Fibroblast of lung (primary cell): Measurements from ENCODE around the gene BCKDK. TPM values are rescaled to one million over a fixed set of nuclear protein-coding genes. Genes with fewer than 3 reads are reported as not detected.

Experiments
- DNase-seq, 2 donors: peaks; one replicate each; pipeline versions ENCODE4 v3.0.0 to v3.0.0-alpha.2; 2010; ENCODE audit warnings: low read depth in 2 of 2
- H2AFZ ChIP-seq: 2 replicates; pipeline ENCODE4 v1.5.1; 2012; ENCODE audit warnings: low read length, control low read depth, inconsistent platforms
- H3K27ac ChIP-seq: 2 replicates; pipeline ENCODE4 v1.5.1; 2011; ENCODE audit warnings: low read length, control low read depth; ENCODE audit not compliant: insufficient read depth
- H3K27me3 ChIP-seq: 2 replicates; pipeline ENCODE4 v1.5.1; 2011; ENCODE audit warnings: mild to moderate bottlenecking, low read length; ENCODE audit not compliant: control insufficient read depth, insufficient read depth
- H3K36me3 ChIP-seq: 2 replicates; pipeline ENCODE4 v1.5.1; 2011; ENCODE audit warnings: low read length; ENCODE audit not compliant: control insufficient read depth, insufficient read depth
- H3K4me1 ChIP-seq: 2 replicates; pipeline ENCODE4 v1.5.1; 2011; ENCODE audit warnings: low read length; ENCODE audit not compliant: control insufficient read depth, insufficient read depth; ENCODE audit errors: extremely low read depth
- H3K4me2 ChIP-seq: 2 replicates; pipeline ENCODE4 v1.5.1; 2011; ENCODE audit warnings: low read length, control low read depth; ENCODE audit not compliant: insufficient read depth; ENCODE audit errors: extremely low read depth
- H3K4me3 ChIP-seq, 4 experiments: fragments of 200-600 bp in 1 of 4; sonication (generic) in 1 of 4; replicated peaks in 1 of 4; 2 replicates each; pipeline ENCODE4 v1.5.1; 2011 to 2016; ENCODE audit warnings: low read length in 4 of 4, low read depth in 3 of 4, mild to moderate bottlenecking in 3 of 4, control low read depth in 2 of 4, inconsistent platforms in 1 of 4, mixed read lengths in 1 of 4; ENCODE audit not compliant: insufficient read depth in 1 of 4; ENCODE audit errors: control extremely low read depth in 1 of 4
- H3K79me2 ChIP-seq: 2 replicates; pipeline ENCODE4 v1.5.1; 2012; ENCODE audit warnings: mild to moderate bottlenecking, low read length, inconsistent platforms; ENCODE audit not compliant: control insufficient read depth, insufficient read depth
- H3K9ac ChIP-seq: 2 replicates; pipeline ENCODE4 v1.5.1; 2011; ENCODE audit warnings: mild to moderate bottlenecking, low read length, control low read depth; ENCODE audit not compliant: insufficient read depth
- H3K9me3 ChIP-seq: 2 replicates; pipeline ENCODE4 v1.5.1; 2012; ENCODE audit warnings: low read depth, low read length; ENCODE audit not compliant: control insufficient read depth, insufficient read depth
- H4K20me1 ChIP-seq: 2 replicates; pipeline ENCODE4 v1.5.1; 2011; ENCODE audit warnings: low read length; ENCODE audit not compliant: control insufficient read depth, insufficient read depth; ENCODE audit errors: extremely low read depth
- EZH2 ChIP-seq: IDR thresholded peaks from 2 replicates; pipeline ENCODE4 v1.5.1; 2012; ENCODE audit warnings: low read length, control low read depth, mild to moderate bottlenecking; ENCODE audit errors: missing control alignments
- polyA plus RNA-seq, 2 donors: library from polyadenylated mRNA; depleted of rRNA in 1 of 2; stranded (reverse) in 1 of 2; unstranded in 1 of 2; fragments of >200 nt; gene quantifications; 2 replicates each; pipeline ENCODE4 v1.2.1, GENCODE V29; 2011 to 2012; ENCODE audit warnings: missing spikeins in 1 of 2
- total RNA-seq: library from RNA; depleted of rRNA; stranded (reverse); fragments of >200 nt; gene quantifications from 2 replicates; pipeline ENCODE4 v1.2.1, GENCODE V29; 2014
- TF ChIP-seq, protein P1 (sequence below), 2 donors: IDR thresholded peaks in 1 of 2; conservative IDR thresholded peaks in 1 of 2; 1 replicate in 1 of 2; 2 replicates in 1 of 2; pipeline ENCODE4 v1.5.1; 2011 to 2012; ENCODE audit warnings: low read length in 2 of 2, control low read depth in 1 of 2, inconsistent platforms in 1 of 2, low read depth in 1 of 2, mild to moderate bottlenecking in 1 of 2

Gene BCKDK
- total and polyA plus RNA-seq, 2 donors (not counting 1 experiment from before 2014, with no cell fraction given) = 18.5 to 34.8 TPM

DNA sequence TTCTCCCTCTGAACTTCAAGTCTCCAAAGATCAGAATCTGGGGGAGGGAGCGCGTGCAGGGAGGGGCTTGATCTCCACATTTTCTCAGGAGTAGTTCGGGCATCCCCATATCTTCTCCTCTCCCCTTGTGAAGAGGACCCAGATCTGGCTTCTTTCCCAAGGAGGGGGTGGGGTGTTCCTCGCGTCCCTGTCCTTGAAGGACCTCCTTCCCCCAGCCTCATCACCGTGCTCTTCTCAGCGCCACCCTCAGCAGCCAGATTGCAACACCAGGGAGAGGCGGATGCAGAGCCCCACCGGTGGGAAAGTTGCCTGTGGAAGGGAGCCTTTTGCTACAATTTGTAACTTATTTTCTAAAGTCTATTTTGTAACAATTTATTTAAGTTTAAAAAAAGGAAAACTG lies 25.1 kb upstream of the BCKDK start:
- Histone ChIP-seq H3K27me3 (no peaks in the 10 kb centered on the region), H3K4me2 (no peak overlapping the region), H4K20me1 (no peaks in the 10 kb centered on the region), H2AFZ (no peak overlapping the region), H3K27ac (no peak overlapping the region), H3K79me2 (peaks cover 9% of the 10 kb centered on the region), H3K4me3 (no peak overlapping the region), H3K36me3 (peaks cover 35% of the 10 kb centered on the region), H3K9ac (no peak overlapping the region), H3K4me1 (no peaks in the 10 kb centered on the region), H3K9me3 (no peaks in the 10 kb centered on the region)
- no peak for DNase-seq
- TF ChIP-seq EZH2 = no peak
- TF ChIP-seq, protein P1, sequence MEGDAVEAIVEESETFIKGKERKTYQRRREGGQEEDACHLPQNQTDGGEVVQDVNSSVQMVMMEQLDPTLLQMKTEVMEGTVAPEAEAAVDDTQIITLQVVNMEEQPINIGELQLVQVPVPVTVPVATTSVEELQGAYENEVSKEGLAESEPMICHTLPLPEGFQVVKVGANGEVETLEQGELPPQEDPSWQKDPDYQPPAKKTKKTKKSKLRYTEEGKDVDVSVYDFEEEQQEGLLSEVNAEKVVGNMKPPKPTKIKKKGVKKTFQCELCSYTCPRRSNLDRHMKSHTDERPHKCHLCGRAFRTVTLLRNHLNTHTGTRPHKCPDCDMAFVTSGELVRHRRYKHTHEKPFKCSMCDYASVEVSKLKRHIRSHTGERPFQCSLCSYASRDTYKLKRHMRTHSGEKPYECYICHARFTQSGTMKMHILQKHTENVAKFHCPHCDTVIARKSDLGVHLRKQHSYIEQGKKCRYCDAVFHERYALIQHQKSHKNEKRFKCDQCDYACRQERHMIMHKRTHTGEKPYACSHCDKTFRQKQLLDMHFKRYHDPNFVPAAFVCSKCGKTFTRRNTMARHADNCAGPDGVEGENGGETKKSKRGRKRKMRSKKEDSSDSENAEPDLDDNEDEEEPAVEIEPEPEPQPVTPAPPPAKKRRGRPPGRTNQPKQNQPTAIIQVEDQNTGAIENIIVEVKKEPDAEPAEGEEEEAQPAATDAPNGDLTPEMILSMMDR (conservative IDR thresholded peaks at IDR 0.05 in 1 of 2, IDR thresholded peaks at IDR 0.05 in 1 of 2; ENCODE audit: low read depth in 1 of 2, low read length in 2 of 2) = no peak

DNA sequence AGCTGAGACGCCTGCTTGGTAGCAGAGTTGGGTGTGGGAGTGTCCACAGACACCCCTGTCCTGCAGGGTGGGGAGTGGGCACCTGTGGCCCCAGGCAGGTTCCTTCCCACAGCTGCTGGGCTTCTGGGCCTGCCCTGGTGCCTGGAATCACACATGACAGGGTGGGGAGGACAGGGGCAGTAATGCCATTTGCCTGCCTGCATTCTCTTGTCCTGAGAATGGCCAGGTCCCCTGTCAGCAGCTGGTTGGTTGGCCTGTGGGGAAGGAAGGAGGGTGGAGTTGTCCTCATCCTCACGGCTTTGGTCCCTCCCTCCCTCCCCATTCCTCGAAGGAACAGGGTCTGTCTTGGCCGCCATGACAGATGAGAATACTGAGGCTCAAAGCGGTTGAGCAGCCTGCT lies 24.6 kb upstream of the BCKDK start:
- DNase-seq = no peak
- Histone ChIP-seq H3K9ac (no peak overlapping the region), H3K4me2 (no peak overlapping the region), H2AFZ (no peak overlapping the region), H3K36me3 (peaks cover 30% of the 10 kb centered on the region), H3K79me2 (peaks cover 5% of the 10 kb centered on the region), H3K4me3 (no peak overlapping the region), H3K4me1 (no peaks in the 10 kb centered on the region), H3K27me3 (no peaks in the 10 kb centered on the region), H3K27ac (no peak overlapping the region), H3K9me3 (no peaks in the 10 kb centered on the region), H4K20me1 (no peaks in the 10 kb centered on the region)
- TF ChIP-seq, protein P1 (conservative IDR thresholded peaks at IDR 0.05 in 1 of 2, IDR thresholded peaks at IDR 0.05 in 1 of 2; ENCODE audit: low read depth in 1 of 2, low read length in 2 of 2) = no peak
- TF ChIP-seq EZH2 = no peak

DNA sequence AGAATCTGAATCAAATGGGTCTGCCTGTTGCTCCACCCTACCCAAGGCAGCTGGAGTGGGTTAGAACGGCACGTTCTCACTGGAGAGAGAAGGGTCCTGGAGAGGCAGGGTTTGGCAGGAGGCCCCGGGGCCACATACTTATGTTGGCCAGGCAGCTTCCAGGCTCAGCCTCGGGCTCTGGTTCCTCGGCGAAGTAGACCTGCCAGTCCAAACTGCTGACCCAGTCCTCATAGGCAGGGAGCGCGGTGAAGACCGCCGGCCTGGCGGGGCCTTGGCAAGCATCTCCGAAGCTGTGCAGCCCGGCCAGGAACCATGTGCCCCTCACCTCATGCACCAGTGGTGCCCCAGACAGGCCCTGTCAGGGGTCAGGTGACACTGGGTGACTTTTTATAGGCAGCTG lies 24.2 kb upstream of the BCKDK start:
- Histone ChIP-seq H3K79me2 (peaks cover 2% of the 10 kb centered on the region), H3K4me2 (no peak overlapping the region), H3K27me3 (no peaks in the 10 kb centered on the region), H3K36me3 (peaks cover 28% of the 10 kb centered on the region), H3K9me3 (no peaks in the 10 kb centered on the region), H3K27ac (no peak overlapping the region), H3K4me3 (no peak overlapping the region), H4K20me1 (no peaks in the 10 kb centered on the region), H3K9ac (no peak overlapping the region), H2AFZ (no peak overlapping the region), H3K4me1 (no peaks in the 10 kb centered on the region)
- no peak for TF ChIP-seq EZH2
- TF ChIP-seq, protein P1 (conservative IDR thresholded peaks at IDR 0.05 in 1 of 2, IDR thresholded peaks at IDR 0.05 in 1 of 2; ENCODE audit: low read depth in 1 of 2, low read length in 2 of 2) = no peak
- no peak for DNase-seq
